Measurements from ENCODE around the gene TSSC4.

Gene TSSC4

DNA sequence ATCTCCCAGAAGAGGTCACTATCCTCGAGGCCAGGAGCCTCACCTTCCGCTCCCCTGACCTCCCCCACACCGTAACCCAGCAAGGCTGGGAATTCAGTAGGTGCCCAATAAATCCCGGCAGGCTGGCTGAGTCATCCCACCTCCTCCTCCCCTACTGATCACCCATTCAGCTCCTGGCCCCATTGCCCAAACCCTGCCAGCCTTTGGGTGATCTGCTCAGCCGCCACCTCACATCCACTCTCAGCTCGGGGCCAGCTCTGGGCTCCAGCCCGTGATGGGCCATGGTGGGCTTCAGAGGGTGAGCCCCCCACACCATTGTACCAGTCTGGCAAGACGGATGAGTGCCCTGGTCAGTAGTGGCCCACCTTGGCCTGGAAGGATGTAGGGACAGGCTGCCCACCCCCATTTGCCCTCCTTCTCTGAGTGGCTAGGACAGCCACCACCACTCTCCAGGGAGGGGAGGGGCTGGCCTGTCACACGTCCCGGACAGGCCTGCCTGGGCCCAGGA is 35.5 kb downstream of the TSSC4 start:
- DNase-seq, result no peak

DNA sequence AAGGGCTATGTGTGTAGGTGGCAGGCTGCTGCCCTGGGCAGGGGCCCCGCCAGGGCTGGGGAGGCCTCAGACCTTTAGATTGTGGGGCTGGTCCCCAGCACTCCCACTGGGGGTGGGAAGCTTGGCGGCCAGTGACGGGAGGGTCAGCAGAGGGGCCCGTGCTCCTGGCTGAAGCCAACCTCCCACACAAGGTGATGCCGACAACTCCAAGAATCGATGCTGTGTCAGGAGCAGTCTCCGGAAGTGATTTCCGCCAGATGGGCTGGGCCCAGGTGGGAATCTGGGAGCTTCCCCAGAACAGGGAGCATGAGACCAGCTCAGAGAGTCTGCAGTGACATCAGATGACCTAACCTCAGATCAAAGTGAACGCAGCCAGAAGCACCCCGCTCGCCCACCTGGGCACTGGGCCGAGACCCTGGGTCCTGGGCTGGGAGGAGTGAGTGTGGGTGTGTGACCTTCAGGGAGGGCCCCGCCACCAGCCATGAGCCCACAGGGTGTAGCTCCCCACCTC is 36.0 kb downstream of the TSSC4 start:
- DNase-seq, result no peak

DNA sequence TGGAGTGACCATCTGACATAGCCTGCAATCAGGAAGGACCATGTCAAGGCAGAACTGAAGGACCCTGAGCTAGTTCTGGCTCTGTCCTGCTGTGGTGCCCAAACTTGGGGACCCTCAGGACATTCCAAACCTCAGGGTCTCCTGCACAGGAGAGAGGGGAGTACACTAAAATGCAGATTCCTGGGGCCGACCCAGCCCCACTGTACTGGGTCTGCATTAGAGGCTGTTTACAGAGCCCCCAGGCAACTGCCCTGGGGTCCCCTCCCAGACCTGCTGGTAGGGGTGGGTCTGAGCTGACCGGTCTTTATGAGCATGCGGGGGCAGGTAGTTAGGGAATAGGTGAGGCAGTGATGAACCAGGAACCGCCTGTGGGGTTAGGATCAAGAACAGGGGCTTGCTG is 37.0 kb downstream of the TSSC4 start:
- no peak for DNase-seq

DNA sequence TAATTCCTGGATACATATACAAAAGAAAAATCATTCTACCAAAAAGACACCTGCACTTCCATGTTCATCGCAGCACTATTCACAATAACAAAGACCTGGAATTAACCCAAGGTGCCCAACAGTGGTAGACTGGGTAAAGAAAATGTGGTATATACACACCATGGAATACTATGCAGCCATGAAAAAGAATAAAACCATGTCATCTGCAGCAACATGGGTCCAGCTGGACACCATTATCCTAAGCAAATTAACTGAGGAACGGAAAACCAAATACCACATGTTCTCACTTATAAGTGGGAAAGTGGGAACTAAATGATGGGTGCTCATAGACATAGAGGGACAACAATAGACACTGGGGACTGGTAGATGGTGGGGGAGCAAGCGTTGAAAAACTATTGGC is 39.3 kb downstream of the TSSC4 start:
- DNase-seq, result no peak

DNA sequence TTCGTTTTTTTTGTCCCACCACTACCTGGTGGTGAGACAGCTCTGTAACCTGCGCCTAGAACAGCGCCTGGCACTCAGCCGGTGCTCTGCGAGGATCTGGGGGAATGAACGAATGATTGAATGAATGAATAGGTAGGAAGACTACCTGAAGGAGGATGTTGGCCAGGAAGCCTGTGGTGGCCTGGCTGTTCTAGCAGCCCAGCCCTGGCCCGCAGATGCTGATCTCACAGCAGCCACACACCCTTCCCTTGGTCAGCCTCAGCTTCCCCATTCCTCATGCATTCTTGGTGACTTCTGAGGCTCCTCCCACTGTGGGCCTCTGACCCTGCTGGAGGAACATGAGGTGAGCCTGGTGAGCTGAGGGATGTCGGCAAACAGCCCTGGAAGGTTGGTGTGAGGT is 40.1 kb downstream of the TSSC4 start:
- no peak for DNase-seq

DNA sequence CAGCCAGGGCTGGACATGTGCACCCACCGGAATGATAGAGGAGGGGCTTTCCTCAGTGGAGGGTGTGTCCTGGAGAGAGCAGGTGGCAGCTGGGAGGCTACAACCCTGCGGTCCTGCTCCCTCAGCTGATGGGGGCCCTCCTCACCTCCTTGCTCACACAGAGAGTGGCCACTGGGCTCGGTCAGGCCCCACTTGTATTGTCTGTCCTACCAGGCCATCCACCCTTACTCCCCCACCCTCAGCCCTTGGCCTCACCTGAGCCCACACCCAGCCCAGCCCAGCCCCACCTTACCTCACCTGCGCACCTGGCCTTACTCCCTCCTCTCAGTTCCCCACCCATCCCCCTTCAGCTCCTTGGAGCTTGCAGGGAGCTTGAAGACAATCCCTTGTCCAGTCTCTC is 40.6 kb downstream of the TSSC4 start:
- no peak for DNase-seq

DNA sequence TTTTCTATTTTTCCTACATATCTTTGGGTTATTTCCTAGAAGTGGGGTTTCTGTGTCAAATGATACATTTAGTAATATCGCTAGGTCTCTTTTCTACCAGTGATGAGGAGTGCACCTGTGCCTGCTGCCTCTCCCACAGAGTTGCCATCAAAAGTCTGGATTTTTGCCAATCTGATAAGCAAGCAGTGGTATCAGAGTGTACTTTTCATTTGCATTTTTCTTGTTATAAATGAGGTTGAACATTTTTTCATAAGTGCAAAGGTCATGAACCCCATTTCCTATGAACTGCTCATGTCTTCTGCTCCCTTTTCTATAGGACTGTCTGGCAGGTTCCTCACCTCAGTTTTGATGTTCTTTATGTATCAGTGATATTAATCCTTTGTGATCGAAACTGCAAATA is 42.0 kb downstream of the TSSC4 start:
- peak; percentile 40 for DNase-seq

DNA sequence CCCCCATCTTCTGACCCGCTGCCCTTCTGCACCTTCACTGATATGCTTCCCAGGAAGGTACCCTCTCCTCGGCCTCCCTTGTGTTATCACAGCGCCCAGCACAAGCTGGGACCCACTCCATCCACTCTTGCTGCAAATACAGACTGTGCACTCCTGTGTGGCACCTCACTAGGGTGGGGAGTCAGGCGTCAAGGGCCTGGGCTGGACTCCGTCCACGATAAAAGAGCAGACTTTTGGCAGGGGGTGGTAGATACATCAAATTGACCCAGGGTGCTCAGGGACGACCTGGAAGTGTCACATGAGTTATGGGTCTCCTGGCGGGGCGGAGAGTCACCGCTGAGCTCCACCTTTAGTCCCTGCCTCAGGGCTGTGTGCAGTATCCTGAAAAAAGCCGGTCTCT is 42.9 kb downstream of the TSSC4 start:
- DNase-seq, result no peak

DNA sequence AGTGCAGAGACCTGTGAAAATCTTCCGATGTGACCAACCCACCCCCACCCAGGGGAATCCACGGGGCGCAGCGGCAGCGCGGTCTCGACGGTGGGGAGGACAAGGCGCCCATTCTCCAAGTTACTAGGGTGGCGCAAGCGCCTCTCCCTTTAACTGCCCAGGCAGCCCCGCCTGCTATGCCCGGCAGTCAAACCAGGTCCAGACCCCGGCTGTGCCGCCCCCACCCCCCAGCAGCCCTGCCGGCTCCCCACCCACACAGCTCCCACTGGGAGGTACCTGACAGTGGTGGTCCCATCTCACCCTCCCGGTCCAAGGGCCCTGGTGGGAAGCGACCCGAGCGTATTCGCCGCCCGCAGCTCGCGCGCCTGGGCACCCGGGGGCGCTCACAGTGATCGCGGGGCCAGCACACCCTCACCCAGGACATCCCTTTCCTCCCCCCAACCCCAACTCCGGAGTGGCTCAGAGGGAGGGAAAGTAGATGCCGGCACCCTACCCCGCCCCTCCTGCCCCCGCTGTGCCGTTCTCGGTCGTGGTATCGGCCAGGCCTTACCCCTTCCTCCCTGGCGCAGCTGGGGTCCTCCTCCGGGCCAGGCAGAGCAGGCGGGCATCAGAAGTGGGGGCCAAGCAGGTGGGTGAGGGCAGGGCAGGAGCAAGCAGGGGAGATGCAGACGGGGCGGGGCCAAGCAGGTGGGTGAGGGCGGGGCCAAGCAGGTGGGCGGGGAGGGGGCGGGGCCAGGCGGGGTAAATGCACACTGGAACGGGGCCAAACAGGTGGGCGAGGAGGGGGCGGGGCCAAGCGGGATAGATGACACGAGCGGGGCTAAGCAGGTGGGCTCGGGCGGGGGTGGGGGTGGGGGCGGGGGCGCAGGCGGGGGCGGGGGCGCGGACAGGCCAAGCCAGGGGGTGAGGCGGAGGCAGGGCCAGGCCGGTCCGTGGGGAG is 43.6 kb downstream of the TSSC4 start, which contains the start of gene TRPM5:
TRPM5 (minus strand) TSS at position 634 of the 940 bp plus-strand sequence. CDS start 21,478 bp downstream, outside the sequence.
- DNase-seq, result no peak

DNA sequence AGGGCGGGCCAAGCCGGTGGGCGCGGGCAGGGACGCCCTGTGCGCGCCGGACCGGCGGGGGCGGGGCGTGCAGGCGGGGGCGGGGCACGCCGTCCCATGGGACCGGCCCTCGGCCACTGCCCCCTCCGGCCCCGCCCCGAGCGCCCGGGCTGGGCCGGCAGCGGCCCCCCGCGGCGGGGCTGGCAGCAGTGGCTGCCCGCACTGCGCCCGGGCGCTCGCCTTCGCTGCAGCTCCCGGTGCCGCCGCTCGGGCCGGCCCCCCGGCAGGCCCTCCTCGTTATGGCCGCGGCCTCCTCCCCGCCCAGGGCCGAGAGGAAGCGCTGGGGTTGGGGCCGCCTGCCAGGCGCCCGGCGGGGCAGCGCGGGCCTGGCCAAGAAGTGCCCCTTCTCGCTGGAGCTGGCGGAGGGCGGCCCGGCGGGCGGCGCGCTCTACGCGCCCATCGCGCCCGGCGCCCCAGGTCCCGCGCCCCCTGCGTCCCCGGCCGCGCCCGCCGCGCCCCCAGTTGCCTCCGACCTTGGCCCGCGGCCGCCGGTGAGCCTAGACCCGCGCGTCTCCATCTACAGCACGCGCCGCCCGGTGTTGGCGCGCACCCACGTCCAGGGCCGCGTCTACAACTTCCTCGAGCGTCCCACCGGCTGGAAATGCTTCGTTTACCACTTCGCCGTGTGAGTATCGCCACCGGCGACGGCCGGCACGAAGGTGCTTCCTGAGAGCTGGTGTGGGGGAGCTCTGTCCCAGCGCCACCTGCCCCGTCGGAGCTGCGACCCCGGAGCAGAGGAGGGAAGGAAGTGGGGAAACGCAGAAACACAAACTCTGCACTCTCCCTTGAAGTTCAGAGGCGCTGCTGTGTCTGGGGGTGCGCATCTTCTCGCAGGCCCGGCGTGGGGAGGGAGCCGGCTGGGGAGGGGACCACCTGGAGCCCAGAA is 44.5 kb downstream of the TSSC4 start, which contains the start of gene KCNQ1:
KCNQ1 (plus strand) TSS at position 188 of the 925 bp plus-strand sequence; CDS start at position 279, 91 bp downstream.
- no peak for DNase-seq

DNA sequence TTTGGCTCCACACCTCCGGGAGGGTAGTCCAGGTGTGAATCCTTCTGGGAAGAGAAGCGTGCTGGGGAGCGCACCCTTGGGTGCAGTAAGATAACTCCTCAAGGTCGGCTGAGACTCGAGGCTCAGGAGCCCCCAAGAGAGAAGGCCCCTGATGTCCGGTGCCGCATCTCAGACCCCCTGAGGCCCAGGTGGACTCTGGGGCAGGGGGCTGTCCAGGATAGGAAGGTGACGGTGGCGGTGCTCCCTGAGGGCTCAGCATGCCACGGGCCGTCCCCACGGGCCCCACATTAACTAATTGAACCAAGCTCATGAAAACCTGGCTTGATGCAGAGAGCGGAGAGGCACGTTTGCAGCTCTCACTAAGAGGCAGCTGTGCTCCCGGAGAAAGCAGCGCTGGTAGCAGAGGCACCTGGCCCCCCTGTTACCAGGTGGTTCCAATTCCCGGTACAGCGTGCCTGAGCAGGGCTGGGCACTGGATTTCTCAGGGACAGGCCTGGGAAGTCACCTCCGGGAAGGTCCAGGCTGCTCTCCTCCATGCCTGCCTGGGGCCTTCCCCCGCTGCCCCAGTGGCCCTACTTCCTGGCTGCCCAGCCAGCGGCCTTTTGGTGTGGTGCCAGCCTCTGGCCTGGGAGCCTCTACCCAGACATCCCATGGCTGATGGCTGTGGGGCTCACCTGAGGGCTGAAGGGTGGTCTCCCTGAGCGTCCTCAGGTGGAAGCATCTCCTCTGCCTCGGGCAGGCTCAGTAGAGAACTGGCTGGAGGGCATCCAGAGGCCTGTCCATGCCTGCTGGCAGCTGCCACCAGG is 45.4 kb downstream of the TSSC4 start:
- peak; percentile 25 for DNase-seq

DNA sequence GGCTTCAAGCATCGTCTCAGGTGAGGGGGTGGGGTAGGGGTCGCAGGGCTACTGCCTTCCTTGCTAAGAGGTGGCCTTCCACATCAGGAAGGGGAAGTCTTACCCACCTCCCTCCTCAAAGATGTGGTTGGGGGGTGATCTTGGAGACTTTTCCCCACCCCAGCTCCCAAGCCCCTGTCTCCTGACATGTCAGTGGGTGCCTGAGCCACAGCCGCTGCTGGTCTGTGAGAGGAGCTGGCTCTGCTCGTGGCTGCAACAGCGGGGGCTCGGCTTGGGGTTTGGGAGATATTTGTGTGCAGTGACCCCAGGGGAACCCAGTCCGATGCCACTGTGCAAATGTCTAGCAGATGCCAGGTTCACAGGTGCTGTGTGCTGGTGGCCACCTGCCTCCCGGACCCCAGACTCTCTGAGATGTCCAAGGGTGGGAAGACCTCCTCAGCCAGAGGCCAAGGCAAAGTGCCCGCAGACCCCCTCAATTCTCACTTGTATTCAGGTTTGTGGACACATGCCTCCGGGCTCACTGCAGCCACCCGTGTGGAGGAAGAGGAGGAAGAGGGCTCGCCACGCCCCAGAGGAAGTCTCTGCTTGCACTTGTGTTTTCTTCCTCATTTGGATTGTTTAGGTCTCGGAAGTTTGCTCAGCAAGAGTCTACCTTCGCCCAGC is 46.2 kb downstream of the TSSC4 start:
- no peak for DNase-seq

DNA sequence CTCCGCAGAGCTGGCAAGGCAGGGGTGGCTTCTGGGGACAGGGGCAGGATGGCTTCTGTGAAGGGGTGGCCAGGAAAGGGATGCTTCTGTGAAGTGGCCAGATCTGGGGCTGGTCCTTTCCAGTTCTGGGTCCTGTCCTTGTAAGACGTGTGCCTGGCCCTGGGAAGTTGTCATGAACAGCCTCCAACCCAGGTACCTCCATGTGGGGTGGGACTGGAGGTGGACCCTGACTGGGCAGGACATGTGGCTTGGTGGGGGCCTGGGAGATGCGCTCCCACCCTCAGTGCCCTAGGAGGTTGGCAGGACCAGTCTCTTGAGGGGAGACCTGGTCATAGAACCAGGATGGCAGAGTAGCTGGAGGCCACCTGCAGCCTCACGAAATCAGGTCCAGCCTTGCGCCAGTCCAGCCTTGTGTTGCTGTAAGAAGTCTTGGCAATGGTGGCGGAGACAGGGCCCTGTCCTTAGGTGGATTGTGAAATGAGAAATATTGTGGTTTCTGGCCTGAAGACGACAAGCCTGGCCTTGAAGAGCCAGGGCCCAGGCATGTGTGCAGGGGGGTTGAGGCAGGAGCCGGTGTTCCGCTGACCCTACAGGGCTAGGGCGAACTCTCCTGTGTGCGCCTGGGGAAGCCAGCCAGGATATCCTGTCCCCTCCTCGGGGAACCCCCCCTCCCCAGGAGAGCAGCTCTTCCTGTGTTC is 46.9 kb downstream of the TSSC4 start:
- DNase-seq, result no peak

DNA sequence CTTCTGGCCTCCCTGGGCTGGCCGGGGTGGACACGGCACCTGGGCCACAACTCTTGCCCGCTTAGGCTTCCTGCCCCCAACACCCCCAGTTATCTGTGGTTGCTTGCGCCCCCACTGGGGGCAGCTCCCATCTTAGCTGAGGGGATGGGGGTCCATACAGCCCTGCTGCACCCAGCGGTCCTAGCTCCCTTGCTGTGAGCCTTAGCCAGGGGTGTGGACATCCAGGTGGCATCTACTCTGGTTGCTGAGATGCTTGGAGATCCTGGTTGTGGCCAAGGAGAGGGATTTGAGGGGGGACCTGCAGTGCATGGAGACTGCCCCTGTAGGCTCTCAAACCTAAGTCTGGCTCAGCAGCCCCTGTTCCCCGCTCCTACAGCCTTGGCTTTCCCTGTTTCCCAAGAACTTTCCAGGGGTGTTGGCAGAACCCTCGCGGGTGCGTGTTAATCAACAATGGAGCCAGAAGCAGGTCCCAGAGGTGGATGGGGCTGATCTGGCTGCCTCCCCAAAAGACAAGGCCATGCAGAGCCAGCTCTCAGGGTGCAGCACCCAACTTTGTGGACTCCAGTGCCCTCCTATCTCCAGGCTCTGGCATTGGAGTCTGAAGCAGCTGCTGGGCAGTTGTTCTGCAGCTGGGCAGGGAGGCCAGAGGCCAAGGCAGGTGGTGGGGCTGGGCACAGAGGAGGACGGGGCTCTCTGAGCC is 47.6 kb downstream of the TSSC4 start:
- DNase-seq, result no peak

DNA sequence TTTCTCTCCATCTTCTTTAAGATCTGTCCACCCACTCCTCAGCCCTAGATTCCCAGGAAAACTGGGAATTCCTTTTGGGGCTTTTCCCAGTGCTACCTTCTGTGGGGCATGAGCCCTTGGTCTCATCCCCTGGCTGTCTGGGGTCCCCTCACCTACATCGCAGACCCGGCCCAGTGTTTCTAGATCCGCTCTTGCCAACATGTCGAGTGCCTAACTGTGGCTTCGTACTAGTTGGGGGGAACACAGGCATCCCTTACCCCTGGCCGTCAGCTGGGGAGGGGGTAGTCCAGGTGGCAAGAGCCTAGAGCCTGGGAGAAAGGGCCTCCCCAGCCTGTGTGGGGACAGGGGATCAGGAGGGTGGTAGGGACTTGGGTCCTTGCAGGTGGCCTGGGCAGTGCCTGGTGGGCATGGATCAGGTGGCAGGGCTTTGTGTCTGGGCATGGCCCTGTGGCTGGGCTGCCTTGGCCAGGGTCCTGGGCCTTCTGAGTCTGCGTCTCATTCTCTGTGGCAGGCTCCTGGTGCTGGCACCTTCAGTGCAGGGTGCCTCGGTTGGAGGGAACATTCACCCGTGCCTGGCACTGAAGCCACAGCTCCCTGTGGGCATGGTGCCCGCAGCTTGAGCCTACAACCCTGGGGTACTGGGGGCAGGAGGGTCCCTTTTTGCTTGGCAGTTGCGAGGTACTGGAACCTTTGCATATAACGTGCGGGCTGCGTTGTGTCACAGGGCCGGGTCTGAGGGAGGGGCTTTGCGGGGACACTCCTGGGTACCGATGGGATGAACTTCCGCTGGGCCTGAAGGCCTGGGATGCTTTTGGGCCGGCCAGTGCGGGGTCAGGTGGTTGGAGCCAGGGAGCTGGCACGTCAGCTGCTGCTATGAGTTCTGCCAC is 48.4 kb downstream of the TSSC4 start:
- DNase-seq, result no peak

DNA sequence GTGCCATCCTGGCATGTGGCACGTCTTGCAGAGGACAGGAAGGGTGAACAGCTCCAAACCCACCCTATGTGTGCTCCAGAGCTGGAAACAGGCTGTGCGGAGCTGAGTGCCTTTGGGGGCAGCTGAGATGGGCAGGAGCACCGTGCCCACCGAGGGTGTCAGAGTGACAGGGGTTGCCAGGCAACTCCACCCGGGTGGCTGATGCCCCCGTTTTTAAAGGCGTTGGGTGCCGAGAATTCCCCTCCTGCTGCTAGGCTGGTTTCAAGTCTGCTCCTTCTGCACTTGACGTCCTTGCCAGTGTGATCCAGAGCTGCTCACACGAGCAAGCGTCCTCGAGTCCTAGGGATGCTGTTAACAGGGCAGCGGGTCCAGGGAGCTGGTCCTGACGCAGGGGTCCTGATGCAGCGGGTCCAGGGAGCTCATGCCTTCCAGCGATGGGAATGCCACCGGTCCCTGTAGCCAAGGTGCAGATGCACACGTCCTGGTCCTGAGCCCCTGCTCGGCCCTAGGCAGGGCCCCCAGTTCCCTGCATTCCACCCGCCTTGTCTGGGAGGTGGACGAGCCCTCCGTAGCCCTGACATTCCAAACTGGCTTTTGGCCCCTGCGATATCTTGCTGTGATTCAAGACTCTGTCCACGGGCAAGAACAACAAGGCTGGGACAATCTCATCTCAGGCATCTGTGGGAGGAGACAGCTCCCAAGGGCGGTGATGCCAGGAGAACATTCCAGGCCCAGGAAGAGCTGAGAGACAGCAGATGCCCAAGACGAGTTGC is 49.2 kb downstream of the TSSC4 start:
- DNase-seq, result no peak

DNA sequence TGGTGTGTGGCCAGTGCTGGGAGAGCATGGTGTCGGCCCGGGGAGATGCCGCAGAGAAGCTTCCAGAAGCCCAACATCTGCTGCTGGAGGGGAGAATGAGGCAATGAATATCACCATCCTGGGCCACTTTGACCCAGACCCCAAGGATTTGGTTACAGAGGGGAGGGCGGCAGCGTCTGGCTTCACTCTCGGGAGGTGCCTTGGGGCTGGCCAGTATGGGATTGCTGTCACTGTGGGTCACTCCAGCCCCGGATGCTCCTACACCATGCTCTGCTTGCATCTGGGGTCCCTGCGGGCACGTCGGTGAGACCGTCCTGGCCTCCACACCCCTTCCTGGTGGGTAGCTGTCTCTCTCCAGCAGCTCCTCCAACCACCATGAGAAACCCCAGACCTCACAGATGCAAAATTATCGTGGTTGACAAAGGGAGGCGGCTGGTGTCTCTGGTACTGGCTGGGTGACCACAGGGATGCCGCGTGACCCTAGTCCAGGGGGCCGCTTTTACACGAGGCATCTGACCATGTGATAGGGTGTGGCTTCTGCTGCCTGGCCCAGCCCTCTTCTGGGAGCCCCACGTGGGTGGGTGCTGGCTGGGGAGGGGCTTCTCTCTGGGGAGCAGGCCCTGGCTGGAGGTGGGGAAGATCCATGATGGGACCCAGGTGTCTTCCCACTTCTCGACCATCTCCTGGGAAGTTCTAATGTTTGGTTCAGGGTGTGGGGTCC is 49.9 kb downstream of the TSSC4 start:
- no peak for DNase-seq

DNA sequence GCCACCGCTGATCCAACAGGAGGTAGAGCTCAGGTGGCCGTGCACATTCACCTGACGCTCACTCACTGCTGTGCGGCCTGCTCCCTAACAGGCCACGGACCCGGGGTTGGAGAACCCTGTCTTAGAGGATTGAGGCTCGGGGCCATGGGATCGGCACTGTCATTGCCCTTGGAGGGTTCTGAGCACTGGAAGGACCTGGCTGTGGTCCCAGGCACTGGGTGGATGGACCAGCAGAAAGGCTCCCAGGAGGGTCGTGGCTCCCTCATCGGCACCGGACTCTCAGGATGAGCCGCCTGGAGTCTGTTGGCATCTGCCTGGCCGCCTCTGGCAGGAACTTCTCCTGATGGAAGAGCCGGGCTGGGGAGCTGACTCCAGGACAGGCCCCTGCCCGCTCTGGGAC is 50.8 kb downstream of the TSSC4 start:
- no peak for DNase-seq

All from NCI-H526 treated with DMSO at 0.1 percent for 48 hours (cell line).